Naive thymus-derived CD4-positive, alpha-beta T cell (primary cell): ENCODE data around the gene SH2D2A. TPM values are rescaled to one million over a fixed set of nuclear protein-coding genes. Genes with fewer than 3 reads are reported as not detected.

Experiments used
- ATAC-seq: fragments of 150-1000 bp; cut with Tn5 transposase; 2 replicates; pipeline ENCODE4 v1.10.0; 2021; ENCODE audit warnings: mild to moderate bottlenecking, moderate library complexity
- CTCF ChIA-PET: fragments of 350-600 bp; sonication (Branson Sonifier 250); formaldehyde crosslinking; loops from one replicate; lab custom pipeline; 2021; ENCODE audit warnings: antibody characterized with exemption; lab: Charles Lee
- POLR2A ChIA-PET: fragments of 350-600 bp; sonication (Branson Sonifier 250); formaldehyde crosslinking; loops from one replicate; lab custom pipeline; 2021; ENCODE audit warnings: antibody characterized with exemption, inconsistent platforms; lab: Charles Lee
- DNase-seq, 9 donors: peaks; one replicate each; pipeline versions ENCODE4 v3.0.0 to v3.0.0-alpha.2; 2020 to 2022; ENCODE audit warnings: mixed read lengths in 1 of 9
- H3K27ac ChIP-seq: one replicate; pipeline ENCODE4 v1.7.0; 2013; ENCODE audit warnings: mild to moderate bottlenecking, low read depth, low read length, moderate library complexity
- H3K27me3 ChIP-seq, 2 donors: one replicate each; pipeline ENCODE4 v1.7.0; 2013; ENCODE audit warnings: low read length in 2 of 2, mild to moderate bottlenecking in 2 of 2, moderate library complexity in 2 of 2; ENCODE audit not compliant: control insufficient read depth in 2 of 2, insufficient read depth in 2 of 2
- H3K36me3 ChIP-seq, 3 experiments: 1 replicate in 2 of 3; 2 replicates in 1 of 3; pipeline ENCODE4 v1.7.0; 2013; ENCODE audit warnings: low read length in 3 of 3, mild to moderate bottlenecking in 3 of 3, moderate library complexity in 1 of 3; ENCODE audit not compliant: insufficient read depth in 3 of 3, control insufficient read depth in 2 of 3
- H3K4me1 ChIP-seq, 2 donors: one replicate each; pipeline ENCODE4 v1.7.0; 2013; ENCODE audit warnings: low read length in 2 of 2, mild to moderate bottlenecking in 2 of 2, moderate library complexity in 1 of 2; ENCODE audit not compliant: control insufficient read depth in 2 of 2, insufficient read depth in 2 of 2
- H3K4me3 ChIP-seq: 2 replicates; pipeline ENCODE4 v1.7.0; 2013; ENCODE audit warnings: mild to moderate bottlenecking, low read length
- H3K9me3 ChIP-seq, 3 experiments: 1 replicate in 2 of 3; 2 replicates in 1 of 3; pipeline ENCODE4 v1.7.0; 2013; ENCODE audit warnings: low read length in 3 of 3; ENCODE audit not compliant: control insufficient read depth in 2 of 3
- H3K27ac Mint-ChIP-seq, 9 donors: one replicate each; pipeline ENCODE4 v1.8.0; 2020 to 2022; ENCODE audit warnings: mixed read lengths in 9 of 9, mild to moderate bottlenecking in 8 of 9, moderate library complexity in 5 of 9, inconsistent platforms in 2 of 9
- H3K27me3 Mint-ChIP-seq, 5 donors: one replicate each; pipeline ENCODE4 v1.8.0; 2021 to 2022; ENCODE audit warnings: mixed read lengths in 5 of 5, mild to moderate bottlenecking in 1 of 5
- H3K36me3 Mint-ChIP-seq, 5 donors: one replicate each; pipeline ENCODE4 v1.8.0; 2020 to 2022; ENCODE audit warnings: mixed read lengths in 5 of 5, mild to moderate bottlenecking in 3 of 5, inconsistent platforms in 1 of 5
- H3K4me1 Mint-ChIP-seq, 7 donors: one replicate each; pipeline ENCODE4 v1.8.0; 2020 to 2022; ENCODE audit warnings: mixed read lengths in 7 of 7, mild to moderate bottlenecking in 3 of 7, inconsistent platforms in 1 of 7
- H3K4me3 Mint-ChIP-seq, 10 donors: one replicate each; pipeline ENCODE4 v1.8.0; 2020 to 2022; ENCODE audit warnings: mild to moderate bottlenecking in 10 of 10, mixed read lengths in 10 of 10, moderate library complexity in 6 of 10, inconsistent platforms in 2 of 10
- H3K9me3 Mint-ChIP-seq, 11 donors: one replicate each; pipeline ENCODE4 v1.8.0; 2020 to 2022; ENCODE audit warnings: mixed read lengths in 11 of 11, mild to moderate bottlenecking in 4 of 11, inconsistent platforms in 1 of 11, moderate library complexity in 1 of 11
- intact Hi-C, 2 donors: fragments of 100-400 bp; cut with micrococcal nuclease; formaldehyde crosslinking; loops; one replicate each; pipeline ENCODE4 v1.15.1; 2023
- polyA plus RNA-seq, 2 donors: library from polyadenylated mRNA; unstranded; fragments of 300-500 nt; fragmentation: Illumina TruSeq; gene quantifications; one replicate each; pipeline ENCODE4 v1.2.3, GENCODE V29; 2021
- total RNA-seq, 6 experiments: library from RNA in 5 of 6; stranded (reverse) in 5 of 6; gene quantifications; 1 replicate in 5 of 6; 2 replicates in 1 of 6; pipeline ENCODE4 v1.2.3 and lab custom pipeline; 2021 to 2026

The SH2D2A gene
- total and polyA plus RNA-seq, 7 experiments from 2014 or later, result 12.7 to 164 (median 15.7) TPM

- Mint-ChIP-seq H3K27me3 (no peaks in the 10 kb centered on the region), H3K36me3 (peaks cover 0 to 62% (median 25%) of the 10 kb centered on the region in 5 donors), H3K4me1 (peaks cover 45 to 74% (median 47%) of the 10 kb centered on the region in 7 donors), H3K27ac (peak overlapping the region in 1 of 9 donors; percentile 36), H3K4me3 (peak overlapping the region in 1 of 10 donors; percentile 41), H3K9me3 (peaks cover 0 to 3% (median 0%) of the 10 kb centered on the region in 11 donors)
- Histone ChIP-seq H3K27ac (no peak overlapping the region), H3K9me3 (no peaks in the 10 kb centered on the region), H3K27me3 (no peaks in the 10 kb centered on the region), H3K4me1 (peaks cover 13 to 48% of the 10 kb centered on the region in 2 donors), H3K36me3 (peaks cover 0 to 46% (median 21%) of the 10 kb centered on the region in 3 experiments), H3K4me3 (no peak overlapping the region)
- ATAC-seq, result no peak
- POLR2A ChIA-PET, result no interaction called here
- CTCF ChIA-PET, result interaction anchor here (1.2 kb wide), 1 partner anchor 29 kb away, joined by 4 read pairs; no protein-coding TSS in a partner anchor
- intact Hi-C loops, result no loop called here
- DNase-seq, result no peak
These were observed 6.8 kb downstream of the SH2D2A start for GRCh38 chr1:156809711-156810366.

- H3K27me3 ChIP-seq, result no peaks in the 10 kb centered on the region
- peaks cover 0 to 3% (median 0%) of the 10 kb centered on the region in 11 donors for H3K9me3 Mint-ChIP-seq
- H3K27ac Mint-ChIP-seq, result peak overlapping the region in 4 of 9 donors; percentile 71 to 86 (median 82)
- peaks cover 0 to 46% (median 21%) of the 10 kb centered on the region in 3 experiments for H3K36me3 ChIP-seq
- H3K27ac ChIP-seq, result no peak overlapping the region
- CTCF ChIA-PET, result interaction anchor here (1.1 to 1.2 kb wide), 2 partner anchors 29 to 119 kb away, joined by 3 to 4 read pairs; no protein-coding TSS in a partner anchor
- peaks cover 0 to 57% (median 25%) of the 10 kb centered on the region in 5 donors for H3K36me3 Mint-ChIP-seq
- no peak overlapping the region for H3K4me3 ChIP-seq
- POLR2A ChIA-PET, result no interaction called here
- H3K27me3 Mint-ChIP-seq, result no peaks in the 10 kb centered on the region
- H3K4me1 ChIP-seq, result peaks cover 7 to 42% of the 10 kb centered on the region in 2 donors
- peaks cover 40 to 73% (median 43%) of the 10 kb centered on the region in 7 donors for H3K4me1 Mint-ChIP-seq
- H3K4me3 Mint-ChIP-seq, result peak overlapping the region in 1 of 10 donors; percentile 64
- intact Hi-C loops, result no loop called here
- H3K9me3 ChIP-seq, result no peaks in the 10 kb centered on the region
- ATAC-seq (no peak), DNase-seq (no peak)
These were observed 7.4 kb downstream of the SH2D2A start for GRCh38 chr1:156809281-156809680.

GRCh38 chr1:156808186-156809030 lies 8.2 kb downstream of the SH2D2A start:
- no peaks in the 10 kb centered on the region for H3K9me3 ChIP-seq
- DNase-seq (no peak), ATAC-seq (no peak)
- ChIA-PET POLR2A (no interaction called here), CTCF (interaction anchor here (0.5 to 1.6 kb wide), 4 partner anchors 10 to 120 kb away, joined by 3 to 5 read pairs (median 4); no protein-coding TSS in a partner anchor)
- Mint-ChIP-seq H3K36me3 (peaks cover 0 to 53% (median 25%) of the 10 kb centered on the region in 5 donors), H3K27me3 (no peaks in the 10 kb centered on the region), H3K9me3 (peaks cover 0 to 3% (median 0%) of the 10 kb centered on the region in 11 donors), H3K4me3 (peak overlapping the region in 2 of 10 donors; percentile 2 to 64), H3K4me1 (peaks cover 32 to 72% (median 39%) of the 10 kb centered on the region in 7 donors), H3K27ac (peak overlapping the region in 8 of 9 donors; percentile 26 to 84 (median 66))
- no peak overlapping the region for H3K4me3 ChIP-seq
- intact Hi-C loops, result no loop called here
- no peaks in the 10 kb centered on the region for H3K27me3 ChIP-seq
- no peak overlapping the region for H3K27ac ChIP-seq
- peaks cover 2 to 37% of the 10 kb centered on the region in 2 donors for H3K4me1 ChIP-seq
- peaks cover 0 to 46% (median 21%) of the 10 kb centered on the region in 3 experiments for H3K36me3 ChIP-seq

GRCh38 chr1:156807627-156808026 lies 9.0 kb downstream of the SH2D2A start:
- peak; percentile 30 for ATAC-seq
- Mint-ChIP-seq H3K27ac (peak overlapping the region; percentile 26 to 84 (median 60)), H3K4me3 (peak overlapping the region in 1 of 10 donors; percentile 64), H3K36me3 (peaks cover 0 to 45% (median 25%) of the 10 kb centered on the region in 5 donors), H3K9me3 (peaks cover 0 to 3% (median 0%) of the 10 kb centered on the region in 11 donors), H3K4me1 (peaks cover 24 to 64% (median 32%) of the 10 kb centered on the region in 7 donors), H3K27me3 (no peaks in the 10 kb centered on the region)
- Histone ChIP-seq H3K9me3 (no peaks in the 10 kb centered on the region), H3K27me3 (no peaks in the 10 kb centered on the region), H3K36me3 (peaks cover 0 to 45% (median 21%) of the 10 kb centered on the region in 3 experiments), H3K4me3 (no peak overlapping the region), H3K4me1 (peaks cover 0 to 29% of the 10 kb centered on the region in 2 donors), H3K27ac (peak overlapping the region; percentile 24)
- POLR2A ChIA-PET, result no interaction called here
- CTCF ChIA-PET, result interaction anchor here (0.5 to 1.6 kb wide), 3 partner anchors 10 to 120 kb away, joined by 4 to 5 read pairs (median 5); no protein-coding TSS in a partner anchor
- intact Hi-C loops, result loop anchor here in 1 of 2 donors (1.0 kb wide), 1 partner anchor 9 kb away; the partner anchor contains the start of gene SH2D2A
- DNase-seq, result no peak

- Mint-ChIP-seq H3K36me3 (peaks cover 0 to 37% (median 21%) of the 10 kb centered on the region in 5 donors), H3K9me3 (peaks cover 0 to 3% (median 0%) of the 10 kb centered on the region in 11 donors), H3K27me3 (no peaks in the 10 kb centered on the region), H3K4me3 (peak overlapping the region in 1 of 10 donors; percentile 64), H3K27ac (peak overlapping the region; percentile 3 to 84 (median 70)), H3K4me1 (peaks cover 16 to 63% (median 24%) of the 10 kb centered on the region in 7 donors)
- no peak overlapping the region for H3K4me3 ChIP-seq
- no peak overlapping the region for H3K27ac ChIP-seq
- CTCF ChIA-PET, result no interaction called here
- POLR2A ChIA-PET, result no interaction called here
- intact Hi-C loops, result loop anchor here in 1 of 2 donors (1.0 kb wide), 1 partner anchor 10 kb away; the partner anchor contains the start of gene SH2D2A
- ATAC-seq, result no peak
- H3K4me1 ChIP-seq, result peaks cover 0 to 21% of the 10 kb centered on the region in 2 donors
- DNase-seq, result no peak
- peaks cover 0 to 40% (median 14%) of the 10 kb centered on the region in 3 experiments for H3K36me3 ChIP-seq
- H3K9me3 ChIP-seq, result no peaks in the 10 kb centered on the region
- H3K27me3 ChIP-seq, result no peaks in the 10 kb centered on the region
These were observed 9.9 kb downstream of the SH2D2A start for GRCh38 chr1:156806512-156807440.
